ENCODE measurements around the gene ADGRG6.

DNA sequence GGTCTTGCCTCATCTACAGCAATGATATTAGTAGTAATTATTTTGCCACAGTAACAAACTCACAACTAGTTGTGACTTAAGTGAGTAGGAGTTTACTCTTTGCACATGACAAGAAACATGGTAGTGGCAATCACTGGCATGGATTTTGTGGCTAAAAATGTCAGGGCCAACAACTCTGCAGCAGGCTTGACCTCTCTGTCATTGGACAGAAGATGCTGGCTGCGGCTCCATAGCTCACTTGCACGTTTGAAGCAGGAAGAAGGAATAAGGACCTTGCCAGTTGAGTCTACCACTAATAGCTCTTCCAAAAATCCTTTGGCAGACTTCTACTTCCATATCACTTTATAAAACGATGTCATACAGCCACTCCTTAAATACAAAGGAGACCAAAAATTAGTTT lies 117.3 kb downstream of the ADGRG6 start:
- TF ChIP-seq CTCF (IDR thresholded peaks at IDR 0.05 in 4 of 5, conservative IDR thresholded peaks at IDR 0.05 in 1 of 5) = no peak
- TF ChIP-seq POLR2A (IDR thresholded peaks at IDR 0.05) = no peak
